Measurements from ENCODE around the gene PHLDB1.

Gene PHLDB1

DNA sequence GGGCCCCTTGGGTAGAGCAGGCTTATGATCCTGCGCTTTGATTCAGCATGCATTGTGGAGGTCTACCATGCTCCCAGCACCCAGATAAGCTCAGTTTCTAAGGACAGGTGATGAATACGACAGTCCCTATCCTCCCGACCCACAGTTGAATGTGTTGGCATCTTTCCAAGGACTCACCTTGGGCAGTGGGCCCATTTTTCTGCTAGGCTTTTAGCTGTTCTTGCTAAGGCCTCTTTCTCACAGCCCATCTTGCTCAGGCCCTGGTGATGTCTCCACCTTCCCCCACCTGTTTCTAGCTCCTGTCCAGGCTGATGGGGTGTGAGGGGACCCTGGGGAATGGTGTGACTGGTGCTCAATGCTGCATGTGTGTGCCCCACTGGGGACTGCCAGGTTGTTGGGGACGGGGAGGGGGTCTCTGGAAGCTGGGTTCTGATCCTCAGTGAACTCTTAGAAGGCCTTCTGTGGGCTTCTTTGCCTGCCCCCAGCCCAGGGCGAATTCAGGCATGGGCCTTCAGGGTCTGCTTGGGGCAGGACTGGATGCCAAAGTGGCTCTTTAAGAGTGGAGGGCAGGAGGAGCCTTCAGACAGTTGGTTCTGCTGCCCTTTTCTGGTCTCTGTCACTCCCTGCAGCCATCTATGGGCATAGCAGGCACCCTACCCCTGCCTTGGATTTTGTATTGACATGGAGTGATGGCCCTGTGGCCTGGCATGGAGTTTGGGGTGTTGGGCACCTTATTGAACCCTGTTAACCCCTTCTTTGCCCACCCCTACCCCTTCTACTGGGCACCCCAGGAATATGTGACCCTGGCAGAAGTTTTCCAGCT, 33.1 kb downstream of the PHLDB1 start:
- peak in 1 of 14 donors; percentile 24 for DNase-seq

DNA sequence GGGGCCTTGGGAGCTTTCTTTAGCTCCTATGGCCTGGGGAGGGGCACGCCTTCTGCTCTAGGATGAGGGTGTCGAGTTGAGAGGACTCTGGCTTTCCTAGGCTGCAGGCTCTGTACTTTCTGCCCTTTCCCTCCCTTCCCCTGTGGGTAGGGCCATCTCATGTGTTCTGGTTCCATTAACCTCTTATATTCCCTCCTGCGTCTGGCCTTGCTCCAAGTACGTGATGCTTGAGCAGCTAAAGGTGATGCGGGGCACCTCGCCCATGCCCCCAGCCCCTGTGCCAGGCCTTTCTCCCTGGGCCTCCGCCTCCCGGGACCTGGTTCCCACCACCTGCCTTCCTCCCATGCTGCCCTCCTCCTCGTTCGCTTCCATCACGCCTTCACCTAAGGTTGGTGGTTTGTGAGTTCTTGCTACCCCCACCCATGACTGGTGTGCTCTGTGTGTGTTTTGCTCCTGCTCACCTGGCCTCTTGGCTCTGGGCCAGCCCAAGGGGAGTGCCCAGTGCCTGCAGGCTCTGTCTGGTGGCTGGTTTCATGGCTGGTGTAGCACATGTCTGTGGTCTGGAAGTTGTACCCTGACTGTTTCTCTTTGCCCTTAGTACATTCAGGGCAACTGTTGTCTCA, 34.1 kb downstream of the PHLDB1 start:
- DNase-seq: peak in 1 of 14 donors; percentile 26

DNA sequence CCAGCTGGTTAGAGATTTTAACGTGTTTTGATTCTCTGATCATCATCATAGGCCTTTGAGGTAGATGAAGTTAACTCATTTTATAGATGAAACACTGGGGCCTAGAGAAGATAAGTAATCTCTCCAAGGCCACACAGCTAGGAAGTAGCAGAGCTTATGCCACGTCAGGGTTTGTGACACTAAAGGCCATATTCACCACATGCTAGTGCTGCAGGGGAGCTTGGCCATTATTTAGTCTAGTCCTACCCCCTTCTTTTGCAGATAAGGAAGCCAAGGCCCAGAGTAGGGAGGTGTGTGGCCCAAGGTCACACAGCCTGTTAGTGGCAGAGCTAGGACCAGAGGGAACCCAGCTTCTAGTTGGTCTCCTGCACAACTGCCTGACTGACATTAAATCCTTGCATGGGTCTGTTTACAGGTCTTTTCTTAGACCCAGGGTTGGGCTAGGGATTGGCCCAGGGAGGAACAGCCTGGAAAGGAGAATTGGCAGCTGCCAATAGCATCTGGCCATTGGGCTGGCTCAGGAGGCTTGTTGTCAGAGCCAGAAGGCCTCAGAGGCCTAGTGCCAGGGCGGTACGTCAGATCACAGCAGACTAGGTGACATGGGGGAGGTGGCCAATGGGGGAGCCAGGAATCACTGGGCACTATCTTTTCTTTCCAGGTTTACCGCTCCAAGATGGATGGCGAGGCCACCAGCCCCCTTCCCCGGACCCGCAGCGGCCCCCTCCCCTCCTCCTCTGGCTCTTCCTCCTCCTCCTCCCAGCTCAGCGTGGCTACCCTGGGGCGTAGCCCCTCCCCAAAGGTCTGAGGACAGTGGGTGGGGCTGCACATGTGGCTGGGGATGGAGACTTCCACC, 36.0 kb downstream of the PHLDB1 start:
- peak in 1 of 14 donors; percentile 79 for DNase-seq

DNA sequence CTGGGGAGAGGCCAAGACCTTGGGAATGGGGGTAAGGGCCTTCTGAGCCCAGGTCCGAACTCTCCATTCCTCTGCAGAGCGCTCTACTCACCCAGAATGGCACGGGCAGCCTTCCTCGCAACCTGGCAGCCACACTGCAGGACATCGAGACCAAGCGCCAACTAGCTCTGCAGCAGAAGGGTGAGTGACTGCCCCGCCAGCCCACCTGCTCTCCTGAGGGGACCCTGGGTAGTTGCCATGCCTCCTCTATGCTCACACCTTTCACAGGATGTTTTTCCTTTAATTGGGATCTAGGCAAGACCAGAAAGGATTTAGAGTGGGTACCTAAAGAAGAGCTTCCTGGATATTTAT, 36.6 kb downstream of the PHLDB1 start:
- peak in 1 of 14 donors; percentile 87 for DNase-seq

DNA sequence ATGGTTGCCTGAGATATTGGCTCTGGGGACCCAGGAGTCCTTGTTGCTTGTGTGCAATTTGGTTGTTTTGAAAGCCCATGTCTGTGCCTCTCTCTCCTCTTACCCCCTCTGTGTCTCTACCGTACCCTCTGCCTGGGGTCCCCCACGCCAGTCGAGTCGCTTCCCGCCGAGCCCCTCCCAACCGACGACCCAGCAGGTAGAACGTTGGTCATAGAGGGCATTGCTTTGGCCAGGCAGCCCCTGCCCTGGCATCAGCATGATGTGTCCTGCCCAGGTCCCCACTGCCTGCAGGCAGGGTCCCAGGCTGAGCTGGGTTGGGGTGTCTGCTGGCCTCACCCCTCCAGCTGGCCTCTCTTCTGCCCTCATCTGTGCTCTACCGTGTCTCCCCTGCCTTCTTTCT, 37.1 kb downstream of the PHLDB1 start:
- no peak for DNase-seq

DNA sequence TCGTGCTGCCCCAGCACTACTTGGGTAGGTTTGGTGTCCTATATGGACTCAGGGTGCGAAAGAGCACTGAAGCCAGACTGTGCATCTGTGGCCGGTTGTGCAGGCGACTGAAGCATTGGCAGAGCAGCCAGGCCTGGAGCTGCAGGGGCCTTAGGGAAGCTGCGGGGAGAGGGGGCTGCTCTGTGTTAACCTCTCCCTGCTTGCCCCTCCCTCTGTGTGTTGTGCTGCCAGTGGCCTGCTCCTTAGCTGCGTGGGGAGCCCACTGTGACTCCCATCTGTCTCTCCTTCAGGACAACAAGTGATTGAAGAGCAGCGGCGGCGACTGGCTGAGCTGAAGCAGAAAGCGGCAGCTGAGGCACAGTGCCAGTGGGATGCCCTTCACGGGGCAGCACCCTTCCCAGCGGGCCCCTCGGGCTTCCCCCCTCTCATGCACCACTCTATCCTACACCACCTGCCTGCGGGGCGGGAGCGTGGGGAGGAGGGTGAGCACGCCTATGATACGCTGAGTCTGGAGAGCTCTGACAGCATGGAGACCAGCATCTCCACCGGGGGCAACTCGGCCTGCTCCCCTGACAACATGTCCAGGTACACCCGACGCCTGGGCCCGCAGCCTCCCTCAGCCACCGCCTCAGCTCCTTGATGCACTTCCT, 37.8 kb downstream of the PHLDB1 start:
- DNase-seq: peak in 1 of 14 donors; percentile 69

DNA sequence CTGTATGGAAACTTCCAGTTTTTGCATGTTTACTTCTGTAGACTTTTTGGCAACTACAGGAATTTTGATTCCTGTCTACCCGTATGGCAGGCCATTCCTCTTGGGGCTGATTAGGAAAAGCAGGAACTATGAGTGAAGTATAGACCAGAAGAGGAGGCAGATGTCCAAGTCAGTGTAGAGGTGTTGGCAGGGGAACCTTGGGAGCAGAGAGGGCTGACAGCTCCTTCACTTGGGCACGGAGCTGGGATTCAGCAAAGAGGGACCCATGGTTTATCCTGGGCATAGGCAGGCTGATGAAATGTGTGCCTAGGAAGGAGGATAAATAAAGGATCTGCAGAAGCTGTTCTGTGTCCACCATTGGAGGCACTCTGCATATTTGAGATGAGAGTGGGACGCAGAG, 39.0 kb downstream of the PHLDB1 start:
- peak in 1 of 14 donors; percentile 30 for DNase-seq

DNA sequence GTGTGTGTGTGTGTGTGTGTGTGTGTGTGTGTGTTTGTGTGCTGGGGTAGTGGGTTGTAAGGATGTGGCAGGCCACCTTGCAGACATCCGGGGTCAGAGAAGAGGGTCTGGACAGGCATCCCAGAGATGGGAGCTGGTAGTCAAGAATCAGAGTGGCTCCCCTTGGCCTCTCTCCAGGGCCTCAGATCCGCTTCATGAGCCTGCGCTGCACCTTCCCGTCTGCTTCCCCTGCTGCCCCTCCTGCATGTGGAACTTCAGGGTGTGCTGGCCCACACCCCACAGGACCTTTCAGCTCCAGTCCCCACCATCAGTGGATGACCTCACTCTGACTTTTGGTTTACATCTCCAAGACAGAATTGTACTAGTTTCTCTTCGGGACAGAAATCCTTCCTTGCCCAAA, 40.9 kb downstream of the PHLDB1 start:
- DNase-seq: no peak

DNA sequence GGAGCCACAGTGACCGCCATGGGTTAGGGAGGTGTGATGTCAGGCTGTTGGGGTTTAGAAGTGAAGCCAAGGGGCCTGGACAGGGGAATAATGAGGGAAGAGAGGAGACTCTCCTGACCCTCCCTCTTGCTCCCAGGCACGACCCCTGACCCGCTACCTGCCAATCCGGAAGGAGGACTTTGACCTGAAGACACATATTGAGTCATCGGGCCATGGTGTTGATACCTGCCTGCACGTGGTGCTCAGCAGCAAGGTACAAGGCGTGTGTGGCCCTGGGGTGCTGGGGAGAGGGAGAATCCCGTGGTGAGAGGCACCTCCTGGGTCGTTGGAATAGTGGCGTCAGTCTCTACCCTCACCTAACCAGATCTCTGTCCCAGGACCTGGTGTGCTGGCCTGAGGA, 42.5 kb downstream of the PHLDB1 start:
- no peak for DNase-seq

DNA sequence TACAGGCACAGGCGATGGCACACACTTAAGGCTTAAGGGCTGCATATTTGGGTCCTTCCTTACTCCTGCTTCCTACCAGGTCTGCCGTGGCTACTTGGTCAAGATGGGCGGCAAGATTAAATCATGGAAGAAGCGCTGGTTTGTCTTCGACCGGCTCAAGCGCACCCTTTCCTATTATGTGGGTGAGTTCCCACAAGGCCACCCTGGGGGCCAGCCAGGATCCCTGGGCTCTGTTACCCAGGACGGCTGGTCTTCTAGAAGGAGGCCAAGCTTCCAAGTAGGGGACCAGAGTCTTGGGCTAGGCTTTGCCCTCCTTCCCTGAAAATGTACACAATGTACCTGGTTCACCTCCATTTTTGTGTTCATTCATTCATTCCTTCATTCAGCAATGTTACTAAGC, 43.0 kb downstream of the PHLDB1 start:
- DNase-seq: no peak

DNA sequence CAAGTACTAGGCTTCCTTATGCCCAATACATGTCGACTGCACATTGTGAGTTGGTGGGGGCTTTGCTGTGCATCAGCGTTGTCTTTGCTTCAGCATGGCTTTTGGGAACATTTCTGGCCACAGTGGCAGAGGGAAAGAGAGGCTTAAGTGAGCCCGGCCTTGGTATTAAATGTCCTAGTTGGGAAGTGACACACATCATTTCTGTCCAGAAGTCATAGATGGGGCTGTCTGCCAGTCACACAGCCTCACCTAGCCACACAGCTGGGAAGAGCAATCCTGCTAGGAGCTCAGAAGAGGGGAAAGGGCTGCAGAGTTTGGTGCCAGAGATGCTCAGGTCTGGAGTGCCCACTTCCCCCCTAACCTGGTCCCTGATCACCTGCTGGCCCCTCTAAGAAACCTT, 44.4 kb downstream of the PHLDB1 start:
- no peak for DNase-seq

DNA sequence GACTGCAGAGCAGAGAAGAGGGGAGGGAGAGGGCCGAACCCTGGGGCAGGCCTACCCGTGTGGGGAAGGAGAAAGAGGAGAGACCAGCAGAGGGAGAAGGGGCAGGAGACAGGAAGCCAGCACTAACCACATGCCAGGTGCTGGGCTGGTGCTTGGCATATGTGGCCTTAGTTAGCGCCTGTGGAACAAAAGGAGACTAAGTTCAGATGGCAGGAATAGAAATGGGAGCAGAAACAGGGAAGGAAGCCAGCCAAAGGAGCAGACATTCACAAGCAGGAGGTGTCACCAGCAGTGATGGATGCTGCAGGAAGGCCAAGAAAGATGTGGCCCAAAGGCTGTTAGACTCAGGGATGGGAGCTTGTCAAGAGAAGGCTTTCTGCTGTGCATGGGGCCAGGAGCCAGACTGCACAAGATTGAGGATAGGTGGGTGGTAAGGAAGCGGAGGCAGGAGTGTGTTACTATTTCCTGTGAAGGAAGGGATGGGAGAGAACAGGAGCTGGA, 45.3 kb downstream of the PHLDB1 start:
- DNase-seq: peak in 6 of 14 donors; percentile 29 to 93 (median 36)

DNA sequence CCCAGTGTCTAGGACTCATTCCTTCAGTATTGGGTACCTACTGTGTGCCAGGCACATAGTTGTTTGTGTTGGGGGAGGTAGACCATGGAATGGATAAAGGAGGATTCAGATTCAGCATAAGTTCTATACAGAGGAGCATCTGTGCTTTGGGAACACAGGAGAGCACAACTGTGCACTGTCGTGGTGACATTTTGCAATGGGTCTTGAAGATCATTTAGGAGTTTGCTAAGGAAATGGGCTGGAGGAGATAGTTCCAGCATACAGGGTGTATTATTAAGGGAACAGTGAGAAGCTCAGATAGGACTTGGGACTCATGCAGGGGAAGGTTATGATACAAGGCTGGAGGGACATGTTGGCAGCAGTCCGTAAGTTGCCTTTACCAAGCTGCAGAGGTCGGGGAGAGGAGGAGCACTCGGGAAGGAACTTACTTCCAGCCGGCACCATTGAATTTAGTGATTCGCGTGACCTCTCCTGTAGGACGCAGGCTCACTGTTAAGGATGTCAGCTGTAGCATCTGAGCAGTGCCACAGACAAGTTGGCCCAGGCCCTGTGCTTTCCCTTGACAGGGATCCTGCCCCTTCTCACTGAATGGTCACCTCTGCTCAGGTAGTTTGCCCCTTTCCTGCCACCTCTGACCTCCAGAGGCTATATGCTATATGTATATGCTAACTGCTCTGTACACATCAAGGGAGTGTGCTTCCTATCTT, 46.4 kb downstream of the PHLDB1 start:
- DNase-seq: no peak

DNA sequence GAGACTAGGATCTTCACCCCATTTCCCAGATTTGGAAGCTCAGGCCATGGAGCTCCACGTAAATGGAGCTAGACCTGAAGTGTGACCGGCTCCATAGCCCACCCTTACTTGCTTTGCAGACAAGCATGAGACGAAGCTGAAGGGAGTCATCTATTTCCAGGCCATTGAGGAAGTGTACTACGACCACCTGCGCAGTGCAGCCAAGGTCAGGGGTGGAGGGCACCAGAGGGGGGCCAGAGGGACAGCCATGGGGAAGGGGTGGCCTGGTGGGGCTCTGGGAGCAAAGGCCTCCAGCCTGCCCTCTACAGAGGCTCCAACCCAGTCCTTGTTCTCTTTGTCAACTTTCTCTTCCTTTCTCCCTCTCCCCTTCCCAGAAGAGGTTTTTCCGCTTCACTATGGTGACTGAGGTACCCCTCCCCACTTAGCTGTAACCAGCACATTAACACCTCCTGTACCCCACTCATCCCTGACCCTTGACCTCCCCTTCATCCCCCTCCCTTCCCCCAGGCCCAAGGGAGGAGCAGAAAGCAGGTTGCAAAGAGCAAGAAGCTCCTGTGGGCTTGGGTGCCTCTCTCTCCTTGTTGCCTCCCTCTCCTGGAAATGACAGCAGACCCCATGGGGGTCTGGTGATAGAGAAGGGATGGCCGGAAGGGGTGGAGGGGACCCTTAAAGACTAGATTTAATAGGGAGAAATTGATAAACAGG, 48.2 kb downstream of the PHLDB1 start:
- no peak for DNase-seq

DNA sequence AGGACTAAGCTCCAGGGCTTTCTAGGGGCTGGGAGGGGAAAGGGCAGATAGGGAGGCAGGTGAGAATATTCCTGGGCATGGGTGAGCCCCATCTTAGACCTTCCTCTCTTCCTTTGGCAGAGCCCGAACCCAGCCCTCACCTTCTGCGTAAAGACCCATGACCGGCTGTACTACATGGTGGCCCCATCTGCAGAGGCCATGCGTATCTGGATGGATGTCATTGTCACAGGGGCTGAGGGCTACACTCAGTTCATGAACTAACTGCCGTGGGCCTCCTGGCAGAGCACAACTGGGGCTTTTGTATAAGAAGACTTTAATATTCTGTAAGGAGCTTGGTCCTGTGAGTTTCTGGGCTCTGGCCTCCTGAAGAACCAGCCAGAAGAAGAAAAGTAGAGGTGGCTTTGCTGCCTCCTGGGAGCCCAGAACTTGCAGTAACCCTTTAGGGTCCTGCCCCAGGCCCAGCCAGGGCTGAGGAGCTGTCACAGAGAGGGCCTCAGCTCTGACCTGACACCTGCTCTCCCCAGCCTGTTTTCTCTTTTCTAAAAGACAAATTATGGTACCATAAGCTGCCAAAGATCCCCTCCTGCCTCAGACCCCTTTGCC, 49.2 kb downstream of the PHLDB1 start:
- DNase-seq: no peak

DNA sequence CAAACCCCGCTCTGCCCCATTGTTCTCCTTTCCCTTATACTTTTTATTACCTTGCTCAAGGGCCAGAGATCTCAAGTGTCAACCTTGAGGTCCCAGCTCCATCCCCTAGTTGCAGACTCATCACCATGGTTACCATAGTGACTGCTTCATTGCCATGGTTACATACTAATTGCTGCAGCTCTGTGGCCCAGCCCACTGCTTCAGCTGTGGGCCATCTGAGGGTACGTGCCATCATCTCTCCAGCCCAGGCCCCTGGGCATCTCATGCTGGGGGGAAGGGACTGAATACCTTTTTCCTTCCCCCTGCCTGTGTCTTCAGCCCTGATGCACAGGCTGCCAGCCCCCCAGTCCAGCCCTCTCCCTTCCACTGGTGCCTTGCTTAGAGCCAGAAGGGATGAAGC, 49.8 kb downstream of the PHLDB1 start:
- DNase-seq: no peak

DNA sequence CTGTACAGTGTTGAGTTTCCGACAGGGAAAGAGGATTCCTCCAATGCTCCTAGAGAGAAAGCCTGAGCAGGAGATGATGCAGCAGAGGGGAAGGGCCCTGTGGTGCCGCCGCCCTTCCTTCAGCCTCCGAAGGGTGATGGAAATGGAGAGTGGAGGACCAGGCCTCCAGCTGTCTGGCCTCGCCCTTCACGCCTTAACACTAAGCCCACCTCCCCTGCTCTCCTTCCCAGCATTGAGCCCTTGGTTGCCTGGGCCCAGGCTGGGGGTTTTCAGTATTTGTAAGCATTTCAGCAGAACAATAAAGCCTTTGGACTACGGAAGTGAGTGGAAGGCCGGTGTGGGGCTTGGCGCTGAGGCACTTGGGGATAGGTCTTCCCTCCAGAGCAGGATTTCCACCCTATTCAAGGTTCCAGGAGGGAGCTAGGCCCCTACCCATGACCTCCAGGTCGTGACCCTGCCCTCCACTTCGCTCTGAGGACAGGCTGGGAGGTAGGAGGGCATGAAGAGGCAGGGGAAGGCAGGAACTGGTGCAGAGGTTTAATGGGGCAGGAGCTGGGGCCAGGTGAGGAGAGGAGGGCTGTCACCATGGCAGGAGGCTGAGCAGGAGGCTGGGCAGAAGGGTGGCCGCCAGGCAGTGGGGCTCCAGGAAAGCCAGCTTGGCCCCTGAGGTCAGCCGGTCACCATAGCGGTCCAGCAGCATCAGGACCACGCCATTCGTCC, 50.5 kb downstream of the PHLDB1 start:
- DNase-seq: no peak

DNA sequence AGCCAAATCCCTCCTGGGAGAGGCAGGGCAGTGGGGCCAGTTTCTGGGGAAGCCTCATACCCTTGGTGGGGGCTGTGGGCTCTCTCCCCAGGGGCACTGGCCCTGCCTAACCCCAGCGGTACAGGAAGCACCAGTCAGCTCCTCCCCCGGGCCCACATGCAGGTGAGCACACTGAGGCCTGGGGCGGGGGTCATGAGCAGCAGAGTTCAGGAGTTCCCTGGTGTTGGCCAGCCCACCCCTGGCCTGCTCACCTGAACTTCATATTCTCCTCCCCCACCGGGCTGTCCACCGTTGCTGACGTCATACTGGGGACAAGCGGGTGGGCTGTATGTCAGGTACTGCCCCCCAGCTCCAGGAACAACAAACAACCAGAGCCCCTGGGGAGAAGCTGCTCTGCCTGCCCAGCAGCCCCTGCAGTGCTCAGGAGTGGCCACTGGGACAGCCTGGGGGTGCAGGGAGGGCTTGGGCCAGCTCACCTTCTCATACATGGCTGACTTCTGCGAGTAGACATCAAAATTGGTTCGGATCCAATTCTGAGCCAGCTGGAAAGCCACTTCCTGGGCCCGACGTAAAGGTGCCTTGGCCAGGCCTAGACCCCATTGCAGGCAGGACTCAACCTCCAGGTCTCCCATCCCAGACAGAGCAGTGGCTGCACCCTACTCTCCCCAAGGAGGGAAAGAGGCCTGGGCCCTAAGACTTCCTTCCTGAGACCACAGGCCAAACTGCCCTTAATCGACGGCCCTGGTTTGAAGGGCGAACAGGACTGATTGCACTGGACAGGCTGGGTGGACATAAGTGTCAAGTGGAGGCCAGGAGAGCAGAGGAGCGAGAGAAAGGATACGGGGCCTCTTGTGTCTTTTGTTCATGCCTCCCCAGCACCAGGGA, 51.3 kb downstream of the PHLDB1 start:
- peak in 1 of 14 donors; percentile 52 for DNase-seq

All from C1 segment of cervical spinal cord (tissue), 14 donors.